DND-41 (cell line): ENCODE data around the gene MS4A6E.

Experiments used
- EZH2 ChIP-seq: IDR thresholded peaks from 3 replicates; pipeline ENCODE4 v1.6.1; 2012; ENCODE audit warnings: borderline replicate concordance, low read depth, mild to moderate bottlenecking, moderate library complexity, low read length, inconsistent platforms; ENCODE audit not compliant: severe bottlenecking
- TF ChIP-seq, protein P1 (sequence below): IDR thresholded peaks from 2 replicates; pipeline ENCODE4 v1.5.1; 2012; ENCODE audit warnings: borderline replicate concordance, low read length, moderate library complexity, mild to moderate bottlenecking; ENCODE audit not compliant: poor library complexity, severe bottlenecking; ENCODE audit errors: extremely low read depth

DNA sequence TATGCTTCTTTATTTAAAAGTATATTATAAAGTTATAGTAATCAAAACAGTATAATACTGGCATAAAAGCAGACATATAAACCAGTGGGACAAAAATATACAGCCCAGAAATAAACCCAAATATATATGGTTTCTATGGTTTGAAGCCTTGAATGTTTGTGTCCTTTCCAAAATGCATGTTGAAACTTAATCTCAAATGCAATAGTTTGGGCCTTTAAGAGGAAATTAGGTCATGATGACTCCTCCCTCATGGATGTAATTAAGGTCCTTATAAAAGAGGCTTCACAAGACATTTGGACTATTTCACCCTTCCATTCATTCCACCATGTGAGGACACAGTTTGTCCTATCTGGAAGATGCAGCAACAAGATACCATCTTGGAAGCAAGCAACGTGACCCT lies at the start of gene MS4A6E:
- TF ChIP-seq, protein P1, sequence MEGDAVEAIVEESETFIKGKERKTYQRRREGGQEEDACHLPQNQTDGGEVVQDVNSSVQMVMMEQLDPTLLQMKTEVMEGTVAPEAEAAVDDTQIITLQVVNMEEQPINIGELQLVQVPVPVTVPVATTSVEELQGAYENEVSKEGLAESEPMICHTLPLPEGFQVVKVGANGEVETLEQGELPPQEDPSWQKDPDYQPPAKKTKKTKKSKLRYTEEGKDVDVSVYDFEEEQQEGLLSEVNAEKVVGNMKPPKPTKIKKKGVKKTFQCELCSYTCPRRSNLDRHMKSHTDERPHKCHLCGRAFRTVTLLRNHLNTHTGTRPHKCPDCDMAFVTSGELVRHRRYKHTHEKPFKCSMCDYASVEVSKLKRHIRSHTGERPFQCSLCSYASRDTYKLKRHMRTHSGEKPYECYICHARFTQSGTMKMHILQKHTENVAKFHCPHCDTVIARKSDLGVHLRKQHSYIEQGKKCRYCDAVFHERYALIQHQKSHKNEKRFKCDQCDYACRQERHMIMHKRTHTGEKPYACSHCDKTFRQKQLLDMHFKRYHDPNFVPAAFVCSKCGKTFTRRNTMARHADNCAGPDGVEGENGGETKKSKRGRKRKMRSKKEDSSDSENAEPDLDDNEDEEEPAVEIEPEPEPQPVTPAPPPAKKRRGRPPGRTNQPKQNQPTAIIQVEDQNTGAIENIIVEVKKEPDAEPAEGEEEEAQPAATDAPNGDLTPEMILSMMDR: no peak
- no peak for TF ChIP-seq EZH2
